Tibial artery (tissue), 4 donors: ENCODE results near the gene CXCL11.
A peak's percentile ranks its signal among the peaks of the same experiment; 100 is the strongest.

Experiments used
- DNase-seq, 2 donors: peaks; one replicate each; pipeline ENCODE4 v3.0.0-alpha.2; 2019
- H3K27ac ChIP-seq, 2 donors: fragments of 200-600 bp; sonication (generic) in 1 of 2; 1 replicate in 1 of 2; 2 replicates in 1 of 2; pipeline ENCODE4 v1.5.1; 2018 to 2019; ENCODE audit warnings: mild to moderate bottlenecking in 1 of 2
- H3K27me3 ChIP-seq, 2 donors: fragments of 200-600 bp; sonication (generic) in 1 of 2; one replicate each; pipeline versions ENCODE4 v1.5.1 to v1.6.0; 2016 to 2019
- H3K36me3 ChIP-seq, 3 donors: fragments of 200-600 bp; sonication (generic) in 2 of 3; one replicate each; pipeline ENCODE4 v1.5.1; 2016 to 2019; ENCODE audit warnings: mild to moderate bottlenecking in 2 of 3
- H3K4me1 ChIP-seq, 4 donors: fragments of 200-600 bp; sonication (generic) in 2 of 4; 1 replicate in 3 of 4; 2 replicates in 1 of 4; pipeline ENCODE4 v1.5.1; 2016 to 2019
- H3K4me3 ChIP-seq, 2 donors: fragments of 200-600 bp; sonication (generic) in 1 of 2; 1 replicate in 1 of 2; 2 replicates in 1 of 2; pipeline ENCODE4 v1.5.1; 2018 to 2019; ENCODE audit warnings: mild to moderate bottlenecking in 2 of 2
- H3K9me3 ChIP-seq, 3 donors: fragments of 200-600 bp; sonication (generic) in 1 of 3; one replicate each; pipeline ENCODE4 v1.5.1; 2016 to 2019
- intact Hi-C: fragments of 100-400 bp; cut with DNase I; formaldehyde crosslinking; loops from one replicate; pipeline ENCODE4 v1.15.0; 2023; ENCODE audit warnings: low total_unique reads
- TF ChIP-seq, protein P1 (sequence below), 2 experiments: fragments of 200-600 bp in 1 of 2; fragments of 450-650 bp in 1 of 2; IDR thresholded peaks; one replicate each; pipeline ENCODE4 v1.5.1; 2017 to 2019; ENCODE audit warnings: antibody characterized with exemption in 2 of 2, mild to moderate bottlenecking in 1 of 2, moderate library complexity in 1 of 2

The CXCL11 gene

GRCh38 chr4:75997946-75998345, 37.9 kb downstream of the CXCL11 start:
- Histone ChIP-seq H3K4me3 (no peak overlapping the region), H3K27ac (no peak overlapping the region), H3K27me3 (no peaks in the 10 kb centered on the region), H3K36me3 (no peaks in the 10 kb centered on the region), H3K9me3 (no peaks in the 10 kb centered on the region), H3K4me1 (no peaks in the 10 kb centered on the region)
- intact Hi-C loops = loop anchor here (10.0 kb wide), 1 partner anchor 147 kb away; the partner anchor contains the start of gene NUP54
- DNase-seq = no peak
- TF ChIP-seq, protein P1, sequence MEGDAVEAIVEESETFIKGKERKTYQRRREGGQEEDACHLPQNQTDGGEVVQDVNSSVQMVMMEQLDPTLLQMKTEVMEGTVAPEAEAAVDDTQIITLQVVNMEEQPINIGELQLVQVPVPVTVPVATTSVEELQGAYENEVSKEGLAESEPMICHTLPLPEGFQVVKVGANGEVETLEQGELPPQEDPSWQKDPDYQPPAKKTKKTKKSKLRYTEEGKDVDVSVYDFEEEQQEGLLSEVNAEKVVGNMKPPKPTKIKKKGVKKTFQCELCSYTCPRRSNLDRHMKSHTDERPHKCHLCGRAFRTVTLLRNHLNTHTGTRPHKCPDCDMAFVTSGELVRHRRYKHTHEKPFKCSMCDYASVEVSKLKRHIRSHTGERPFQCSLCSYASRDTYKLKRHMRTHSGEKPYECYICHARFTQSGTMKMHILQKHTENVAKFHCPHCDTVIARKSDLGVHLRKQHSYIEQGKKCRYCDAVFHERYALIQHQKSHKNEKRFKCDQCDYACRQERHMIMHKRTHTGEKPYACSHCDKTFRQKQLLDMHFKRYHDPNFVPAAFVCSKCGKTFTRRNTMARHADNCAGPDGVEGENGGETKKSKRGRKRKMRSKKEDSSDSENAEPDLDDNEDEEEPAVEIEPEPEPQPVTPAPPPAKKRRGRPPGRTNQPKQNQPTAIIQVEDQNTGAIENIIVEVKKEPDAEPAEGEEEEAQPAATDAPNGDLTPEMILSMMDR (IDR thresholded peaks at IDR 0.05) = no peak

DNA sequence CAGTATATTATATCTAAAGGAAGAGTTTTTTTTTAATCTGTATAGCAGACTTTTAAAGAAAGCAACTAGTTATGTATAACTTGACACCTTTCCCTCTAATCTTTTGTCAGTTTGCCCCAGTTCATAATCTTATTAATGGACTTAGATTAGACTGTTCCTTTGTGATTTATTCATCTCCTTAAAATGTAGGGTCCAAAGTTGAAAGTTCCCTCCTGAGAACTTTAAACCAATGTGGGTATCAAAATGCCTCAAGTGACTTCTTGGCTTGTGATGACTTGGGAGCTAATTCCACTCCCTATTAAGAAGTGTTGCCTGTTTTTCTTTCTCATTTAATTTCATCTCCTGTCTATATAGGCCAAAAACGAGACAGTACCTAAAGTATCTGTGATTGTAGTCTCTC, 38.8 kb downstream of the CXCL11 start:
- Histone ChIP-seq H3K27ac (no peak overlapping the region), H3K27me3 (no peaks in the 10 kb centered on the region), H3K36me3 (no peaks in the 10 kb centered on the region), H3K4me1 (no peaks in the 10 kb centered on the region), H3K4me3 (no peak overlapping the region), H3K9me3 (no peaks in the 10 kb centered on the region)
- no peak for DNase-seq
- TF ChIP-seq, protein P1 (IDR thresholded peaks at IDR 0.05) = no peak
- intact Hi-C loops = loop anchor here (10.0 kb wide), 1 partner anchor 148 kb away; the partner anchor contains the start of gene NUP54

DNA sequence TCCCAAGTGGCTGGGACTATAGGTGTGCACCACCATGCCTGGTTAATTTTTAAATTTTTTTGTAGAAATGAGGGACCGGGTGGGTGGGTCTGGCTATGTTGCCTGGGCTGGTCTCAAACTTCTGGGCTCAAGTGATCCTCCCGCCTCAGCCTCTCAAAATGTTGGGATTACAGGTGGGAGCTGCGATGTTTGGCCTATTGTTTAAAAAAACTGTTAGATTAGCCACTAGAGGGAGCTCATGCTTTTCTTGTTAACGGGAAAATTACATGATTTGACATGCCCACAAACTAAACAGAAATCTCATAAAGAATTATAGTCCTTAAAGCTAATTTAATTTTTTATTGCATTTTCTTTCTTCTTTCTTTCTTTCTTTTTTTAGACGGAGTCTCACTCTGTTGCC, 40.1 kb downstream of the CXCL11 start:
- intact Hi-C loops = loop anchor here (1.0 to 10.0 kb wide), 2 partner anchors 73 to 149 kb away; partner anchors contain the start of gene NUP54

DNA sequence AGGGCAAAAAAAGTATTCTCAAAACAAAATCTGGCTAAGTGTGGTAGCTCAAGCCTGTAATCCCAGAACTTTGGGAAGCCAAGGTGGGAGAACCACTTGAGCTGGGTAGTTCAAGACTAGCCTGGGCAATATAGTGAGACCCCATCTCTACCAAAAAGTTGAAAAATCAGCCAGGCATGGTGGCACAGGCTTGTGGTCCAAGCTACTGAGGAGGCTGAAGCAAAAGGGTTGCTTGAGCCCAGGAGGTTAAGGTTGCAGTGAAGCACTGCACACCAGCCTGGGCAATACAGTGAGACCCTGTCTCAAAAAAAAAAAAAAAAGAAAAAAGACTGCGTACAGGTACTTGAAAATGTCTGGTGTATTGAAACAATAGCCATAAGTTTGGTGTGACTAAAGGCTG, 43.4 kb downstream of the CXCL11 start:
- Histone ChIP-seq H3K9me3 (no peaks in the 10 kb centered on the region), H3K36me3 (no peaks in the 10 kb centered on the region), H3K27ac (no peak overlapping the region), H3K4me3 (no peak overlapping the region), H3K4me1 (peaks cover 0 to 26% (median 16%) of the 10 kb centered on the region in 4 donors), H3K27me3 (no peaks in the 10 kb centered on the region)
- intact Hi-C loops = loop anchor here (5.0 to 10.0 kb wide), 2 partner anchors 152 to 315 kb away; partner anchors contain the start of genes NUP54 and STBD1
- DNase-seq = no peak
- TF ChIP-seq, protein P1 (IDR thresholded peaks at IDR 0.05) = no peak

More for the DNA sequence above, 40.1 kb downstream of the CXCL11 start:
- Histone ChIP-seq H3K27ac (no peak overlapping the region), H3K4me3 (no peak overlapping the region), H3K36me3 (no peaks in the 10 kb centered on the region), H3K9me3 (no peaks in the 10 kb centered on the region), H3K4me1 (peaks cover 0 to 4% (median 2%) of the 10 kb centered on the region in 4 donors), H3K27me3 (no peaks in the 10 kb centered on the region)
- TF ChIP-seq, protein P1 (IDR thresholded peaks at IDR 0.05) = peak; percentile 55 to 57
- DNase-seq = no peak

DNA sequence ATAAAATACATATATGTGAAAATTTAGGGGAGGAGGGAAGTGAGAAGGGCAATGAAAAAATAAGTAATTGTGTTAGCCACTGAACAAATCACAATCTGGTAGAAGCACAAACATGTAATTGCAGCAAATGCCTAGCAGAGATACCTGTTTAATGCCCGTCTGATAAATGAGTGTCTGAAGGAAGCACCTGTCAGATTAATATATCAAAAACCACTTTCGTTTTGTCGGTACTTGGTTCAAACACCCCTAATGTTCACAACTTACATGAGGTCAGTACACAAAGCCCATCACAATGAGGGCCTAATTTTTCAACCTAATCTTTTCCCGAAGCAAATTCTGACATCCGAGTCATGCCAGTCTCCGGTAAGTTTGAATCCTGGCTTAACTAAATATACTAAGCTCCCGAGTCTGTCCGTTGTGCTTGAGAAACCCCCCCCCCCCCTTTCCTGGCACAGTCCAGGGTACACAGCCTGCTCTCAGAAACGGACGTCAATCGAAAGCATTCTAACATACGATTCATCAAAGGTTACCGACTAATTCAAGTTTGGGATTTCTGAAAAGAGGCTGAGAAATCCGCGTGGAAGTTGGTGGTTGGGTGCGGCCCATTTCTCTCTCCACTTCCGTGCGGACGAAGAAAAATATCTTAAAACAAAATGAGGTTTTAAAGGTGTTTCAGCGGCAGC, 45.9 kb downstream of the CXCL11 start:
- Histone ChIP-seq H3K36me3 (no peaks in the 10 kb centered on the region), H3K27me3 (no peaks in the 10 kb centered on the region), H3K4me3 (peak overlapping the region; percentile 88 to 92), H3K27ac (peak overlapping the region; percentile 72 to 77), H3K9me3 (no peaks in the 10 kb centered on the region), H3K4me1 (peaks cover 0 to 29% (median 16%) of the 10 kb centered on the region in 4 donors)
- TF ChIP-seq, protein P1 (IDR thresholded peaks at IDR 0.05) = no peak
- DNase-seq = no peak
- intact Hi-C loops = loop anchor here (5.0 to 10.0 kb wide), 2 partner anchors 155 to 317 kb away; partner anchors contain the start of genes NUP54 and STBD1
